ENCODE results near the gene C17orf75.

- TF ChIP-seq MYC (IDR thresholded peaks at IDR 0.05; ENCODE audit: insufficient read depth, insufficient read length, insufficient replicate concordance, low read length, severe bottlenecking) (no peak), CBX3 (IDR thresholded peaks at IDR 0.05; ENCODE audit: borderline replicate concordance, low read depth) (no peak), PRDM15 (CRISPR knock-in tag; IDR thresholded peaks at IDR 0.05) (no peak), MEF2A (IDR thresholded peaks at IDR 0.05; ENCODE audit: insufficient read depth, low read depth, low read length) (no peak), NRF1 (conservative IDR thresholded peaks at IDR 0.05; ENCODE audit: low read depth, low read length) (no peak), EGR1 (IDR thresholded peaks at IDR 0.05; ENCODE audit: borderline replicate concordance in 1 of 2, low read depth in 2 of 2, low read length in 2 of 2) (no peak), HCFC1 (IDR thresholded peaks at IDR 0.05; ENCODE audit: low read length) (no peak)
Observed at GRCh38 chr17:32319548-32319905, 22.4 kb downstream of the C17orf75 start.
